WTC11 (cell line): Measurements from ENCODE around the gene SLITRK2. TPM values are rescaled to one million over a fixed set of nuclear protein-coding genes. Genes with fewer than 3 reads are reported as not detected.

Source experiments
- ATAC-seq: fragments of 200-7000 bp; cut with Tn5 transposase; 2 replicates; pipeline ENCODE4 v1.10.0; 2021; ENCODE audit warnings: mild to moderate bottlenecking, moderate library complexity
- CTCF ChIA-PET: fragments of 300-600 bp; sonication (Branson Sonifier 250); formaldehyde crosslinking; loops from one replicate; lab custom pipeline; 2021; ENCODE audit warnings: antibody characterized with exemption; lab: Charles Lee
- POLR2A ChIA-PET: fragments of 350-600 bp; sonication (Branson Sonifier 250); formaldehyde crosslinking; loops from one replicate; lab custom pipeline; 2021; ENCODE audit warnings: antibody characterized with exemption; lab: Charles Lee
- DNase-seq: peaks from one replicate; pipeline ENCODE4 v3.0.0; 2021; ENCODE audit warnings: low spot score
- H3K27ac Mint-ChIP-seq: 2 replicates; pipeline ENCODE4 v1.8.0; 2021; ENCODE audit warnings: mixed read lengths
- H3K27me3 Mint-ChIP-seq: 2 replicates; pipeline ENCODE4 v1.8.0; 2021; ENCODE audit warnings: low read depth, mild to moderate bottlenecking, moderate library complexity, mixed read lengths
- H3K36me3 Mint-ChIP-seq: 2 replicates; pipeline ENCODE4 v1.8.0; 2021; ENCODE audit warnings: mixed read lengths
- H3K4me1 Mint-ChIP-seq: 2 replicates; pipeline ENCODE4 v1.8.0; 2022; ENCODE audit warnings: mixed read lengths
- H3K4me3 Mint-ChIP-seq: 2 replicates; pipeline ENCODE4 v1.8.0; 2021; ENCODE audit warnings: mild to moderate bottlenecking, moderate library complexity, mixed read lengths
- H3K9me3 Mint-ChIP-seq: 2 replicates; pipeline ENCODE4 v1.8.0; 2021; ENCODE audit warnings: mixed read lengths
- ATF1 ChIP-seq: sonication (generic); formaldehyde crosslinking; IDR thresholded peaks from 2 replicates; pipeline ENCODE4 v1.8.1; 2023; ENCODE audit warnings: mild to moderate bottlenecking, moderate library complexity, missing genetic modification reagents
- CBFB ChIP-seq: sonication (generic); formaldehyde crosslinking; IDR thresholded peaks from 2 replicates; pipeline ENCODE4 v1.8.1; 2022; ENCODE audit warnings: mild to moderate bottlenecking, low read depth, missing genetic modification reagents
- CREB1 ChIP-seq: sonication (generic); formaldehyde crosslinking; IDR thresholded peaks from 2 replicates; pipeline ENCODE4 v1.8.0; 2023; ENCODE audit warnings: mild to moderate bottlenecking, missing genetic modification reagents
- CREM ChIP-seq: sonication (generic); formaldehyde crosslinking; IDR thresholded peaks from 2 replicates; pipeline ENCODE4 v1.8.1; 2022; ENCODE audit warnings: mild to moderate bottlenecking, missing genetic modification reagents, moderate library complexity
- EMX1 ChIP-seq: fragments of 250-450 bp; sonication (Bioruptor Pico); IDR thresholded peaks from 2 replicates; pipeline ENCODE4 v1.8.0; 2021; ENCODE audit warnings: mild to moderate bottlenecking
- ESRRA ChIP-seq: sonication (generic); formaldehyde crosslinking; IDR thresholded peaks from 2 replicates; pipeline ENCODE4 v1.8.1; 2022; ENCODE audit warnings: mild to moderate bottlenecking, missing genetic modification reagents, borderline replicate concordance
- FOXJ3 ChIP-seq: sonication (generic); formaldehyde crosslinking; IDR thresholded peaks from 2 replicates; pipeline ENCODE4 v1.9.0; 2021; ENCODE audit warnings: missing genetic modification reagents, mild to moderate bottlenecking, borderline replicate concordance
- FOXK1 ChIP-seq: sonication (generic); formaldehyde crosslinking; IDR thresholded peaks from 2 replicates; pipeline ENCODE4 v1.8.0; 2022; ENCODE audit warnings: mild to moderate bottlenecking, moderate library complexity, missing genetic modification reagents
- HMGA2 ChIP-seq: fragments of 250-450 bp; sonication (Bioruptor Pico); IDR thresholded peaks from 2 replicates; pipeline ENCODE4 v1.4.0; 2021; ENCODE audit warnings: mild to moderate bottlenecking, moderate library complexity
- HMGXB4 ChIP-seq: sonication (generic); formaldehyde crosslinking; IDR thresholded peaks from 2 replicates; pipeline ENCODE4 v1.8.1; 2023; ENCODE audit warnings: mild to moderate bottlenecking, moderate library complexity, missing genetic modification reagents
- IRF1 ChIP-seq: sonication (generic); formaldehyde crosslinking; IDR thresholded peaks from 2 replicates; pipeline ENCODE4 v1.8.0; 2023; ENCODE audit warnings: missing genetic modification reagents
- NFATC4 ChIP-seq: fragments of 250-450 bp; sonication (Bioruptor Pico); IDR thresholded peaks from 2 replicates; pipeline ENCODE4 v1.9.0; 2021; ENCODE audit warnings: mild to moderate bottlenecking
- NR1H2 ChIP-seq: sonication (generic); formaldehyde crosslinking; IDR thresholded peaks from 2 replicates; pipeline ENCODE4 v1.9.0; 2021; ENCODE audit warnings: mild to moderate bottlenecking, moderate library complexity, missing genetic modification reagents
- OVOL2 ChIP-seq: fragments of 250-450 bp; sonication (Bioruptor Pico); IDR thresholded peaks from 2 replicates; pipeline ENCODE4 v1.9.0; 2021; ENCODE audit warnings: mild to moderate bottlenecking, borderline replicate concordance
- PRRX2 ChIP-seq: fragments of 250-450 bp; sonication (Bioruptor Pico); IDR thresholded peaks from 2 replicates; pipeline ENCODE4 v1.8.0; 2021; ENCODE audit warnings: mild to moderate bottlenecking
- RELA ChIP-seq: sonication (generic); formaldehyde crosslinking; IDR thresholded peaks from 2 replicates; pipeline ENCODE4 v1.8.1; 2022; ENCODE audit warnings: missing genetic modification reagents, mild to moderate bottlenecking, borderline replicate concordance
- SMAD3 ChIP-seq: sonication (generic); formaldehyde crosslinking; IDR thresholded peaks from 2 replicates; pipeline ENCODE4 v1.8.0; 2022; ENCODE audit warnings: missing genetic modification reagents, mild to moderate bottlenecking, borderline replicate concordance
- SMAD4 ChIP-seq: sonication (generic); formaldehyde crosslinking; IDR thresholded peaks from 2 replicates; pipeline ENCODE4 v1.8.0; 2022; ENCODE audit warnings: mild to moderate bottlenecking, missing genetic modification reagents
- SOX15 ChIP-seq: fragments of 250-450 bp; sonication (Bioruptor Pico); IDR thresholded peaks from 2 replicates; pipeline ENCODE4 v1.9.0; 2021; ENCODE audit warnings: mild to moderate bottlenecking
- STAT6 ChIP-seq: sonication (generic); formaldehyde crosslinking; conservative IDR thresholded peaks from 2 replicates; pipeline ENCODE4 v1.8.1; 2023; ENCODE audit warnings: mild to moderate bottlenecking, low read depth, missing genetic modification reagents, moderate library complexity
- ZBTB21 ChIP-seq: sonication (generic); formaldehyde crosslinking; IDR thresholded peaks from 2 replicates; pipeline ENCODE4 v1.8.1; 2023; ENCODE audit warnings: mild to moderate bottlenecking, missing genetic modification reagents, borderline replicate concordance
- ZMAT4 ChIP-seq: fragments of 250-450 bp; sonication (Bioruptor Pico); IDR thresholded peaks from 2 replicates; pipeline ENCODE4 v1.9.0; 2021; ENCODE audit warnings: mild to moderate bottlenecking
- ZNF263 ChIP-seq: sonication (generic); formaldehyde crosslinking; IDR thresholded peaks from 2 replicates; pipeline ENCODE4 v1.8.1; 2022; ENCODE audit warnings: low read depth, mild to moderate bottlenecking, moderate library complexity, missing genetic modification reagents
- ZNF425 ChIP-seq: fragments of 250-450 bp; sonication (Bioruptor Pico); conservative IDR thresholded peaks from 2 replicates; pipeline ENCODE4 v1.9.0; 2021; ENCODE audit warnings: mild to moderate bottlenecking
- ZNF512 ChIP-seq: sonication (generic); formaldehyde crosslinking; IDR thresholded peaks from 2 replicates; pipeline ENCODE4 v1.8.1; 2022; ENCODE audit warnings: missing genetic modification reagents, borderline replicate concordance
- total RNA-seq: library from RNA; stranded (reverse); gene quantifications from 3 replicates; pipeline ENCODE4 v1.2.3, GENCODE V29; 2021

The SLITRK2 gene
- total RNA-seq, 1 experiment from 2014 or later, result not detected

- H3K4me3 Mint-ChIP-seq, result no peak overlapping the region
- no peaks in the 10 kb centered on the region for H3K27me3 Mint-ChIP-seq
- no peak overlapping the region for H3K27ac Mint-ChIP-seq
- ATAC-seq, result no peak
- POLR2A ChIA-PET, result no interaction called here
- no peaks in the 10 kb centered on the region for H3K4me1 Mint-ChIP-seq
- peaks cover 17% of the 10 kb centered on the region for H3K36me3 Mint-ChIP-seq
- DNase-seq, result no peak
- peaks cover 30% of the 10 kb centered on the region for H3K9me3 Mint-ChIP-seq
- CTCF ChIA-PET, result no interaction called here
- no peak for TF ChIP-seq ZNF263 (CRISPR knock-in tag)
- no peak for TF ChIP-seq RELA (CRISPR knock-in tag)
- no peak for TF ChIP-seq ZMAT4 (CRISPR knock-in tag)
- no peak for TF ChIP-seq SMAD3
- TF ChIP-seq EMX1 (CRISPR knock-in tag), result no peak
- TF ChIP-seq IRF1 (CRISPR knock-in tag), result no peak
- no peak for TF ChIP-seq ZBTB21 (CRISPR knock-in tag)
Observed at GRCh38 chrX:145853181-145853580, 35.6 kb downstream of the SLITRK2 start.

- Mint-ChIP-seq H3K36me3 (peaks cover 20% of the 10 kb centered on the region), H3K9me3 (peaks cover 29% of the 10 kb centered on the region), H3K27ac (no peak overlapping the region), H3K27me3 (no peaks in the 10 kb centered on the region), H3K4me1 (no peaks in the 10 kb centered on the region), H3K4me3 (no peak overlapping the region)
- no peak for TF ChIP-seq NFATC4 (CRISPR knock-in tag)
- no peak for TF ChIP-seq ATF1 (CRISPR knock-in tag)
- TF ChIP-seq SOX15 (CRISPR knock-in tag), result no peak
- no peak for TF ChIP-seq SMAD3
- TF ChIP-seq CREB1 (CRISPR knock-in tag), result no peak
- TF ChIP-seq ZNF425 (CRISPR knock-in tag), result no peak
- no peak for TF ChIP-seq RELA (CRISPR knock-in tag)
- no peak for TF ChIP-seq CREM (CRISPR knock-in tag)
- TF ChIP-seq HMGXB4 (CRISPR knock-in tag), result no peak
- DNase-seq (no peak), ATAC-seq (no peak)
- POLR2A ChIA-PET, result no interaction called here
- CTCF ChIA-PET, result no interaction called here
Observed at GRCh38 chrX:145856181-145856580, 38.6 kb downstream of the SLITRK2 start.

- no peak overlapping the region for H3K4me3 Mint-ChIP-seq
- ChIA-PET CTCF (no interaction called here), POLR2A (no interaction called here)
- H3K36me3 Mint-ChIP-seq, result peaks cover 41% of the 10 kb centered on the region
- ATAC-seq (no peak), DNase-seq (no peak)
- no peaks in the 10 kb centered on the region for H3K4me1 Mint-ChIP-seq
- H3K27me3 Mint-ChIP-seq, result no peaks in the 10 kb centered on the region
- no peak overlapping the region for H3K27ac Mint-ChIP-seq
- H3K9me3 Mint-ChIP-seq, result peaks cover 52% of the 10 kb centered on the region
- no peak for TF ChIP-seq ZBTB21 (CRISPR knock-in tag)
- no peak for TF ChIP-seq NR1H2
- TF ChIP-seq ESRRA (CRISPR knock-in tag), result no peak
- TF ChIP-seq HMGA2 (CRISPR knock-in tag), result no peak
- TF ChIP-seq CBFB (CRISPR knock-in tag), result no peak
- TF ChIP-seq FOXK1 (CRISPR knock-in tag), result no peak
- no peak for TF ChIP-seq RELA (CRISPR knock-in tag)
- no peak for TF ChIP-seq FOXJ3 (CRISPR knock-in tag)
- TF ChIP-seq OVOL2 (CRISPR knock-in tag), result no peak
- no peak for TF ChIP-seq STAT6
- no peak for TF ChIP-seq NFATC4 (CRISPR knock-in tag)
- no peak for TF ChIP-seq PRRX2 (CRISPR knock-in tag)
- TF ChIP-seq ZNF512 (CRISPR knock-in tag), result no peak
- TF ChIP-seq SMAD4 (CRISPR knock-in tag), result no peak
Observed at GRCh38 chrX:145861818-145862217, 44.2 kb downstream of the SLITRK2 start.
